ES-I3 (cell line): ENCODE data around the gene SERP2.

Experiments used
- H3K36me3 ChIP-seq: 2 replicates; pipeline ENCODE4 v1.6.1; 2013; ENCODE audit warnings: mild to moderate bottlenecking, low read length, control low read depth, moderate library complexity; ENCODE audit not compliant: insufficient read depth
- H3K4me1 ChIP-seq: 2 replicates; pipeline ENCODE4 v1.6.1; 2013; ENCODE audit warnings: mild to moderate bottlenecking, control low read depth, low read length; ENCODE audit not compliant: insufficient read depth
- H3K9ac ChIP-seq: 2 replicates; pipeline ENCODE4 v1.6.1; 2013; ENCODE audit warnings: low read depth, mild to moderate bottlenecking, low read length, moderate library complexity
- H3K9me3 ChIP-seq: 2 replicates; pipeline ENCODE4 v1.6.1; 2013; ENCODE audit warnings: mild to moderate bottlenecking, low read length, moderate library complexity; ENCODE audit not compliant: control insufficient read depth, insufficient read depth

SERP2 gene

GRCh38 chr13:44347301-44347700, 26.3 kb upstream of the SERP2 start:
- Histone ChIP-seq H3K4me1 (0 out of 2 replicates have a peak, but pooled peaks cover 3% of the 10 kb centered on the region), H3K9me3 (no peaks in the 10 kb centered on the region), H3K9ac (no peak overlapping the region), H3K36me3 (no peaks in the 10 kb centered on the region)

GRCh38 chr13:44347949-44348348, 25.7 kb upstream of the SERP2 start:
- H3K4me1 ChIP-seq: 0 out of 2 replicates have a peak, but pooled peaks cover 3% of the 10 kb centered on the region
- no peak overlapping the region for H3K9ac ChIP-seq
- no peaks in the 10 kb centered on the region for H3K9me3 ChIP-seq
- no peaks in the 10 kb centered on the region for H3K36me3 ChIP-seq

GRCh38 chr13:44350775-44351504, 22.7 kb upstream of the SERP2 start:
- H3K9ac ChIP-seq: no peak overlapping the region

GRCh38 chr13:44351505-44351854, 22.1 kb upstream of the SERP2 start:
- H3K9me3 ChIP-seq: no peaks in the 10 kb centered on the region
- H3K4me1 ChIP-seq: 0 out of 2 replicates have a peak, but pooled peaks cover 3% of the 10 kb centered on the region
- H3K36me3 ChIP-seq: no peaks in the 10 kb centered on the region
- H3K9ac ChIP-seq: no peak overlapping the region

More at GRCh38 chr13:44350775-44351504, 22.7 kb upstream of the SERP2 start:
- Histone ChIP-seq H3K9me3 (no peaks in the 10 kb centered on the region), H3K36me3 (no peaks in the 10 kb centered on the region), H3K4me1 (0 out of 2 replicates have a peak, but pooled peaks cover 3% of the 10 kb centered on the region)

GRCh38 chr13:44352202-44352601, 21.4 kb upstream of the SERP2 start:
- Histone ChIP-seq H3K4me1 (0 out of 2 replicates have a peak, but pooled peaks cover 3% of the 10 kb centered on the region), H3K9ac (no peak overlapping the region), H3K9me3 (no peaks in the 10 kb centered on the region), H3K36me3 (no peaks in the 10 kb centered on the region)

GRCh38 chr13:44352671-44353070, 21.0 kb upstream of the SERP2 start:
- Histone ChIP-seq H3K4me1 (0 out of 2 replicates have a peak, but pooled peaks cover 3% of the 10 kb centered on the region), H3K9me3 (no peaks in the 10 kb centered on the region), H3K9ac (no peak overlapping the region), H3K36me3 (no peaks in the 10 kb centered on the region)

GRCh38 chr13:44354331-44354730, 19.3 kb upstream of the SERP2 start:
- Histone ChIP-seq H3K9ac (no peak overlapping the region), H3K4me1 (0 out of 2 replicates have a peak, but pooled peaks cover 3% of the 10 kb centered on the region), H3K9me3 (no peaks in the 10 kb centered on the region), H3K36me3 (no peaks in the 10 kb centered on the region)

GRCh38 chr13:44354884-44355283, 18.7 kb upstream of the SERP2 start:
- Histone ChIP-seq H3K36me3 (no peaks in the 10 kb centered on the region), H3K4me1 (0 out of 2 replicates have a peak, but pooled peaks cover 3% of the 10 kb centered on the region), H3K9ac (no peak overlapping the region)

GRCh38 chr13:44355621-44356020, 18.0 kb upstream of the SERP2 start:
- H3K36me3 ChIP-seq: no peaks in the 10 kb centered on the region
- H3K4me1 ChIP-seq: 0 out of 2 replicates have a peak, but pooled peaks cover 3% of the 10 kb centered on the region
- H3K9ac ChIP-seq: no peak overlapping the region
- no peaks in the 10 kb centered on the region for H3K9me3 ChIP-seq

More at GRCh38 chr13:44354884-44355283, 18.7 kb upstream of the SERP2 start:
- H3K9me3 ChIP-seq: no peaks in the 10 kb centered on the region

- Histone ChIP-seq H3K9me3 (no peaks in the 10 kb centered on the region), H3K36me3 (no peaks in the 10 kb centered on the region), H3K4me1 (no peaks in the 10 kb centered on the region; the same call in 1 of the 2 replicates), H3K9ac (no peak overlapping the region)
Measured at GRCh38 chr13:44359983-44360375, 13.6 kb upstream of the SERP2 start.

GRCh38 chr13:44362394-44363040, 11.1 kb upstream of the SERP2 start:
- no peak overlapping the region for H3K9ac ChIP-seq
- H3K36me3 ChIP-seq: no peaks in the 10 kb centered on the region
- H3K9me3 ChIP-seq: no peaks in the 10 kb centered on the region
- no peaks in the 10 kb centered on the region; the same call in 1 of the 2 replicates for H3K4me1 ChIP-seq

- H3K9me3 ChIP-seq: no peaks in the 10 kb centered on the region
- H3K36me3 ChIP-seq: no peaks in the 10 kb centered on the region
- H3K4me1 ChIP-seq: no peaks in the 10 kb centered on the region; the same call in 1 of the 2 replicates
- no peak overlapping the region for H3K9ac ChIP-seq
Measured at GRCh38 chr13:44363631-44364344, 9.8 kb upstream of the SERP2 start.

GRCh38 chr13:44364345-44365000, 9.2 kb upstream of the SERP2 start:
- H3K9ac ChIP-seq: no peak overlapping the region
- no peaks in the 10 kb centered on the region for H3K9me3 ChIP-seq
- H3K4me1 ChIP-seq: no peaks in the 10 kb centered on the region; the same call in 1 of the 2 replicates
- H3K36me3 ChIP-seq: no peaks in the 10 kb centered on the region

GRCh38 chr13:44365008-44365407, 8.6 kb upstream of the SERP2 start:
- Histone ChIP-seq H3K4me1 (no peaks in the 10 kb centered on the region; the same call in 1 of the 2 replicates), H3K36me3 (no peaks in the 10 kb centered on the region), H3K9me3 (no peaks in the 10 kb centered on the region), H3K9ac (no peak overlapping the region)
